Activated CD4-positive, alpha-beta T cell treated with anti-CD3 and anti-CD28 coated beads for 24 hours (primary cell): ENCODE results near the gene CMC4.

ENCODE experiments used
- DNase-seq, 2 donors: peaks; one replicate each; pipeline ENCODE4 v3.0.0-alpha.2; 2020; ENCODE audit warnings: low read depth in 2 of 2

CMC4 gene

DNA sequence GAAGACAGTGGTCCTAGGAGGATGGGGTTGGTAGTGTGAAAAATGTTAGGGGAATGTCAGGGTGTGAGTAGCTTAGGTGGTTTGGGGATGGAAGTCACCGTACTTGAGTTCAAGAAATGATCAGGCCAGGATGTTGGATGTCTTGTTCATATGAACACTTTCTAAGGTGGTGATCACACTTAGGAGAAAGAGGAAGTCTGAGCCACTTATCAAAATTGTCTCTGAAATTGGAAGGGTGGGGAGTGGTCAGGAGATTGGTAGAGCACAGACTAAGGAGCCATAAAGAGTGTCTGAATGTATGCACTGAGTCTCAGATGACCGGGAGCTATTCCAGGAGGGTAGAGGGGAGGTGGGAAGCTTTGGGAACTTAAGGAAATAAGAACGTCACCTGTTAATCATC lies 17.3 kb downstream of the CMC4 start:
- no peak for DNase-seq

DNA sequence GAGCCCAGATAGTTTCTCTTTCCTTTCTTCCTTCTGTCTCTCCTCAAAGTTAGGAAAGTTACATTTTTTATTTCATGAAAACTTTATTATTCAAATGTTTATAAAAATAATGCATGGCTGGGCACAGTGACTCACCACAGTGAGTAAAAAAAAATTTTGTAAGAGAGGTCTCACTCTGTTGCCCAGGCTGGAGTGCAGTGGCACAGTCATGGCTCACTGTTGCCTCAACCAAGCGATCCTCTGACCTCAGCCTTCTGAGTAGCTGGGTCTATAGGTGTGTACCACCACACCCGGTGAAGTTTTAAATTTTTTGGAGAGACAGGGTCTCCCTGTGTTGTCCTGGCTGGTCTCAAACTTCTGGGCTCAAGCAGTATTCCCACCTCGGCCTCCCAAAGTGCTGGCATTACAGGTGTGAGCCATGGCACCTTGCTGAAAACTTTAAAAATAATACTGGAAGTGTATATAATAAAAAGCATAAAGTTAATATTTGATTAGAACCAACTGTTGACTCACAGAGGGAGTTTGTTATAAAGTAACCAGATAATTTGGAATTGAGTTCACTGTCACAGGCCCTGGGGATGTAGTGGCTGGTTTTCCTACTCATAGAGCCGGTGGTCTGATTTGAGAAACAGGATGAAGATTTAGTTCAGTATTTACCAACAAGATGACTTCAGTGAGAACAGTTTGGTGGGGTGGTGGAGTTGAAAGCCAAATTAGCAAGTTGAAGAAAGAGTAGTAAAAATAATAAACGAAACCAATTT lies 18.0 kb downstream of the CMC4 start:
- DNase-seq, result no peak

DNA sequence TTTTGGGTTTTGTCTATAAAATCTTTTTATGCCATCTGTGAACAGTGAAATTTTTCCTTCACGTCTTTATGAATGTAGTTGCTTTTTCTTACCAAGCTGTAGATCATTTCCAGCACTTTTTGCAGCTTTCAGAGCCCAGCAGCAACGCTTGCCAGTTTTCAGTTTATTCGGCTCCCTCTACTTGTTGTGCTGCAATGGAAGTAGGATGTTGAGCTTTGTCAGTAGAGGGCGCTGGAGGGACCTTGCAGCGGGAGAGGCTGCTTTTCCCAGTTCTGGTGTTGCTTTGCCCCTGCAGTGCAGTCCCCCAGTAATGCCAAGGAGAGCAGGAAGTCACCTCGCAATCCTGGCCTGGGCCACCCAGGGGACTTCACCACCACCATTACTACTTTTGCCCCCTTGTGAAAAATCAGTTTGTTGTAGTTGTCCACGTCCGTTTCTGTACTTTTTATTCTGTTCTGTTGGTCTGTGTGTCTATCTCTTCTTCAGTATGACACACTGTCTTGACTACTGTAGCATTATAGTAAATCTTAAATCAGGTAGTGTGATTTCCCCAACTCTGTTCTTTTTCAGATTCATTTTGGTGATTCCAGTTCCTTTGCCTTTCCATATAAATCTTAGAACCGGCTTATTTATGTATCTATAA lies 21.8 kb downstream of the CMC4 start:
- peak in 1 of 2 donors; percentile 31 for DNase-seq

DNA sequence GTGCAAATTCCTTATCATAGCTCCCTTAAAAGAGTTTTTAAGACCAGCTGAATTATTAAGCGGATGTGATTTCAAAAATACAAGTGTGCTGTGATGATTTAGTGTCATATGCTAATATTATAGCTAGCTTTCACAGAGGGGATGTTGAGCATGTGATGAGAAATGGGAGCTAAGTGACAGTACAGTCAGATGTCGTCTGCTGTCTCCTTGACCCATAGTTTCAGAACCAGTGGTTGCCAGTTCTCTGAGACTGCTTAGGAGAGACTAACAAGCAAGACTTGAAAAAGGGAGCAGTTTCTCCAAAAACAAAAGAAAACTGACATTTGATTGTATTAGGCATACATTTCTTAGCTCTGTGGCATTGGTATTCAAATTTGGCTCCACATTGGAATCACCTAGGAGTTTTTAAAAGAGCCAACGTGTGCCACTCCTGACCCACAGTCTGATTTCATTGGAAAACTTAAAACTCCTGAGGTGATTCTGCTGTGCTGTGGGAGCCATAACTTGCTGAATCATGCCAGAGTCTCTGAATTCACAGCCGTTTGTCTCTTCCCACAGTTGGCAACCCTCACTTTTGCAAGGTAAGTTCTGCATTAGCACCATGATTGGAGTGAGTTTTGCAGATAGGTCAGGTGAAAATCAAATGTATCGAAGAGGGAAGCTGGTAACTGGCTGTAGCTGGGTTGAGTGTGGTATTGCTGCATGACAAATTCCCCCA lies 24.0 kb downstream of the CMC4 start:
- no peak for DNase-seq

DNA sequence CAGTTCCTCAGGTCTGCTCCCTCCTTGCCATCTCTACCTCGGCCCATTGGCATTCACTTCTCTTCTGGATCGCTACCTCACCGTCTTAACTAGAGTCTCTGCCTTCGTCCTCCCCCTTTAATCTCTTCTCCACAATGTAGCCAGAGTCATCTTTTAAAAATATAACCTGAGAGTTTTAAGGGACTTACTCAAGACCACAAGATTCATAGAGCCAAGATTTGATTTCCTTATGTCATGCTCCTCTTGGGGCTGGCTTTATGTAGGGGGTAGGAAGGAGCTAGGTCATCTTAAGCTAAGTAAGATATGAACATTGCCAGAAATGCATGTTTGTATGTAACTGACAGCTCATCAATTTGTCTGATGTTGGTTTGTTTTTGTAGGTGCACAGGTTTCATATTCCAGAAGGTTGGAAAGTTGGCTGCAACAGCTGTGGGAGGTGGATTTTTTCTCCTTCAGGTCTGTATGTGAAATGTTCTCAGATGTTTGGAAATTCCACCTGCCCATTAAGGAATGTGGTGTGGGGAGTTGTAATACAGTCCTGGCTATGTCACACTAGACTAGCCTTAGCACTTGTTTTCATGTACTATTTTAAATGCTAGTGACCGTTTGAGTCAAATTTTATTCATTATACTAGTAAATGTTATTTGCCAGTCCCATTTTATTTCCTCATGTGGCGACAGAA lies 24.7 kb downstream of the CMC4 start:
- DNase-seq, result no peak

DNA sequence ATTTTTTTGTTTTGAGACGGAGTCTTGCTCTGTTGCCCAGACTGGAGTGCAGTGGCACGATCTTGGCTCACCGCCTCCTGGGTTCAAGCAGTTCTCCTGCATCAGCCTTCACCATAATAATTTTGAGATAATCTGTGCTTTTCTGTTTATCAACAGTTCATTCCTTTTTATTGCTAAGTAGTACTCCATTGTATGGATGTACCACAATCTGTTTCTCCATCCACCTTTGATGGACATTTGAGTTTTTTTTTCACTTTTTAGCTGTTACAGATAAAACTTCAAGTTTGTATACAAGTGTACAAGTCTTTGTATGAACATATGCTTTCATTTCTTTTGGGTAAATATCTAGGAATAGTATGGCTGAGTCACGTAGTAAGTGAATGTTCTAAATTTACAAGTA lies 35.2 kb downstream of the CMC4 start:
- no peak for DNase-seq

DNA sequence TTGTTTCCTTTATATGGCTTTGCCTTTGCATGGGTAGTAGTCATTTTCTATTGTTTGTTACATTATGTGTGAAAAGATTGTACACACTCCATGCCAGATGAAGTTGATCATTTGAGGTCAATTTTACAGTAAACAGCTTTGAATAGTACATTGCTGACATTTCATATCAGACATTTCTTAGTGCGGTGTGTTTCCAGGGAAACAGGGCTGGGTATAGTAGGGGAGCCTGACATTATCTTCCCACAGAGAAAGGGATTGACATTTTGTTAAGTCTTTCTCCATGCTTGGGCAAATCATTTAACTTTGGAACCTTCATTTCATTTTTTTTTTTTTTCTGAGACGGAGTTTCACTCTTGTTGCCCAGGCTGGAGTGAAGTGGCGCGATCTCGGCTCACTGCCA lies 39.3 kb downstream of the CMC4 start:
- no peak for DNase-seq

DNA sequence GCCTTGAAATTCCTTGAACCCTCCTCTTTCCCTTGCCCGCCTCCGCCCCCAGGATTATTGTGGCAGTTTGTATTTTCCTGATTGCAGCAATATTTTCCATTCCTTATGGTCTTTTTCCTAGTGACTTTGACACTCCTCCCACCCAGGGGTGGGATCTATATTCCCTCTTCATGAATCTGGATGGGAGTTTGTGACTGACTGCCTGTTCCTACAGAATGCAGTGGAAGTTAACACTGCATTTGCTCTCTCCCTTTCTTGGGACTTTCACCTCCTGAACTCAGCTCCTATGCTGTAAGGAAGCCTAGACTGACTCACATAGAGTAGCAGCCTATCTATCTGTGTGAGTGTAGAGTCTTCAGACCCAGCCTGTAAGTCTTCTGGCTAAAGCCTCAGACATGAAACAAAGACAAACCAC lies 42.1 kb downstream of the CMC4 start:
- DNase-seq, result no peak

DNA sequence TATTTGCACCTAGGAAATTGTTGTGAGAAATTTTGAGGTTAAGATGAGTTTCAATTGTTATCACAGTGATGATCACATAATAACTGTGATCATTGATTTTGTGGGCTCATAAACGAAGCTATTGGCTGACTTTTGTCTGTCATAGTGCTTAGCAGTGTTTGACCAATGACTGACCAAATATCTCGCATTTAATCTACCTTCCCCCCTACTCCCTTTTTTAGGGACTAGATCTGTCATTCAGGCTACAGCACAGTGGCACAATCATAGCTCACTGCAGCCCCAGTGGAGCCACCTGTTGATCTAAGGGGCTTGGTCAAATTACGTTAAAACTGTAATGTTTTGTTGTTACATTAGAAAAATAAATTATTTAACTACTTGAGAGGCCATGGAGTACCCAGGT lies 42.8 kb downstream of the CMC4 start:
- DNase-seq, result no peak

DNA sequence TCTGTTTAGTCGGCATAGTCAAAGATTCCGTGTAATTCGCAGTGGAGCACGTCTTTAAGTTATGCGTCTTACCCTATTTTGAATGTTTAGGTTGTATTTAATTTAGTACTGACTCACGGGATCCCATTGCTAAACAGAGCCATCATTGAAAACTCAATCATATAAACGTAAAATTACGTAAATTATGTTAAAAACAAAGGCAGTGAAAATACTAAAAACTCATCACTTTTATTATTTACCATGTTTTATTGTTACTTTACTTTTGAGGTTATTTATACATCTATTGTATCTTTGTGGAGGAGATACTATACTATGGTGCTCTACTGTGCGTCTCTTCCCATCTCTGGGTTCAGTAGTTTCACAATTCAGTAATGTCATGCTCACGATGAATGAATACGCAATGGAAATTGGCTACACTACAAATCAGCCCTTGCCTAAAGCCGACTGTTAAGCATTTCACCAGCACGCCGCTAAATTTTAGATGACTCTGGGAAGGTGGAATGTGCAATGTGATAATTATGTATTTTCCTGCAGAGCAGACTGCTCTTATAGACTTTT lies 43.3 kb downstream of the CMC4 start:
- no peak for DNase-seq

DNA sequence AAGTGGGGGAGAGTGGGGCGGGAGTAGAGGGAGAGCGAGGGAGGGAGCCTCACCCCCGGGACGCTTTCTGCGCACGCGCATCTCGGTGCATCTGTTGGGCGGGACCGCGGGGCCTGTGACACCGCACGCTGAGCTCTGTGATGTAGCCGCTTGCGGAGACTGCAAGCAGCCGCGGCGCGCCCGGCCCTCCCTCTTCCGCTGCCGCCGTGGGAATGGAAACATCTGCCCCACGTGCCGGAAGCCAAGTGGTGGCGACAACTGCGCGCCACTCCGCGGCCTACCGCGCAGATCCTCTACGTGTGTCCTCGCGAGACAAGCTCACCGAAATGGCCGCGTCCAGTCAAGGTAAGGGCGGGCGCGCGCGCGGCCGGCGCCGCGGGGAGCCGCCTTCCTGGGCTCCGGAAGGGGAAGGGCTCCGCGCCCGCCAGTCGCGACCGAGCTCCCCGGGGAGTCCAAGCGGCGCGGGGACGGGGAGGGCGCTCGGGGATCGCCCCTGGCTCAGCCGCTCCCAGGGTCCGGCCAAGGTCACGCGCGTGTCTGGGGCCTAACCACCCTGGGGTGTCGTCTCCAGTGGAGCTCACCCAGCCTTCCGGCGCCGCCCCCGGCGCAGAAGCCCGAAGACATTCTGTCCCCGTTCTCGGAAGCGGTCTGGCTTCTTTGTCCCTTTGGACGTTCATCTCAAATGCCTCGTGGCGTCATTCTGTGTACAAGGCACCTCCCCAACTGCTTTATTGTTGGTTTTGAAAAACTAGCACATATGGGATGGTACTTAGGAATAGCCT lies 44.0 kb downstream of the CMC4 start, which contains the start of gene FUNDC2:
Gene FUNDC2 (plus strand): TSS at position 118 of the 782 bp plus-strand sequence. CDS start 95 bp downstream, at position 213.
- DNase-seq, result peak; percentile 80

DNA sequence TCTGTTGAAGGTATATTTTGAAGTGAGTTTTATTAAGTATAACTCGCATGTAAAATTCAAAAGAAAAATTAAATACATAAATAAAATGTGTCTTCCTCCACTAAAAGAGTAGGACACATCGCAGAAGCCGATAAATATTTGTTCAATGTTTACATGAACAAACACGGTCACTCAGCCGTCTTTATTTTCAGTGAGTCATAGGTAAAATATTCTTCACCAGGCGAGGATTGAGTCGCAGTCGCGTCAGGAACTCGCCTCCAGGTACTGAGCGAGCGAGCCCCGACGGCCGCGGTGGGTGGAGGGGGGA lies 44.6 kb downstream of the CMC4 start:
- no peak for DNase-seq

DNA sequence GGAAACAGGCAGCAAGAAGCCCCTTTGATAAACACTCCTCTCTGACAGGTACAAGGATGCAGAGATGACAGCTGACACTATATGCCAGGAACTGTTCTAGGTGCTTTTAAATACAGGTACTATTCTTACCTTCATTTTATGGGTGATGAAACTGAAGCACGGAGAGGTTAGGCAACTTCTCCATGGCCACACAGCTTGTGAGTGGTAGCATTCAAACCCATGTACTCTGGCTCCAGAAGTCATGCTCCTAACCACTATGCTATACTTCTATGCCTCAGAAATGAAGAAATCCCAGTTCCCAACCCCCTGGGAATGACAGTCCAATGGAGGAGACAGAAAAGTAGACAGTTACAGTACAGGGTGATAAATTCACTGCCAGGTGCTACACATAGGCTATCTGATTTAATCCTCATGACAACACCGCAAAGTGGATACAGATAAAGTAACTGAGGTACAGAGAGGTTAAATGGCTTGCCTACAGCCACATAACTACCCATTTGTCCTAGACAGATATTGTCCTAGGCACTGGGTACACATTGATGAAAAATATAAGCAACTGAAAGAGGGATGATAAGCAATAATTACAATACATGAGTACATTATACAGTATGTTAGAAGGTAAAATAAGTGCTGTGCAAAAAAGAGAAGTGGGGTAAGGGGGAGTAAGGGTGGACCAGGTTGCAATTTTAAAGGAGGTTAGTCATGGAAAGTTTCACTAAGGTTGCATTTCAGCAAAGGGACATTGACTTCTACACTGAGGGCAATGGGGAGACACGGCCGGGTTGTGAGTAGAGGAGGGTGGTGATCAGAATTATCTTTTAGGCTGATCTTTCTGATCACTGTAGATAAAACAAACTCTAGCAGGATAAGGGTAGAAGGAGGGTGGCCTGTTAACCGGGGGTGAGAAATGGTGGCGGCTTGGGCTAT lies 46.8 kb downstream of the CMC4 start:
- no peak for DNase-seq

DNA sequence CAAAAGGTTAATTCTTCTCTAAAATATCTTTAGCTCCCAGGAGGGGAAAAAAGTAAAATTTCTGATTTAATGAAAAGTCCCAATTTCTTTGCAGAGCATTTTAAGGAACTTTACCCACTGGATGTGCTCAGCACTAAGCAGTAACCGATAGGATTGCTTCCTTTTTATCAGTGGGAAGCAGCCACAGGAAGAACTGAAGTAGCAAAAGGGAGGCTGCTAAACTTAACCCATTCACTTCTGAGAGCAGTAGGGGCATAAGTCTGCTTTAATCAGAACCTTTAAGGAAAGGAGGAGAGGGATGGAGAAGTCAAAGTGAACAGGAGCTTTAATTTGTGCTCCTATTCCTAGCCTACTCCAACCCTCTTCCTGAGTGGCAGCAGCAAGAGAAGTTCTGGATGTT lies 48.4 kb downstream of the CMC4 start, which contains the start of gene F8:
Gene F8 (minus strand): TSS at position 139 of the 400 bp plus-strand sequence. CDS start 171 bp downstream, outside the sequence.
- DNase-seq, result no peak

DNA sequence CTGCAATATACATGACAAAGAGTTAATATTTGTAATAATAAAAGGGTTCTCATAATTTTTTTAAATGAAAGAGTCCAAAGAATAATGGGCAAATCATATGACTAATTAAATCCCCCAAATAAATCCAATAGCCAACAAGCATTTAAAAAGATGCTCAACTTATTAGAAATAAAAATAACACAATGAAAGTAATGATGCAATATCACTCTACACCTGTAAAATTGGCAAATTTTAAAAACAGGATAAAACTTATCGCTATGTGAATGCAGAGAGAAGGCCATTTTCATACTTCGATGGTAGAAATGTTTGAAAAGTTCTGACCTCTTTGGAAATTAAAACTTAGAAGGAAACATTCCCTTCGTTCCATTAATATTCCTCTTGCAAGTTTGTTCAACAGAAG lies 50.3 kb downstream of the CMC4 start:
- no peak for DNase-seq
